GM23338 (cell line): ENCODE data around the gene VPS50. TPM values are rescaled to one million over a fixed set of nuclear protein-coding genes. Genes with fewer than 3 reads are reported as not detected.

ENCODE experiments used
- CTCF ChIP-seq, 2 experiments: fragments of 200-600 bp in 1 of 2; sonication (generic) in 1 of 2; conservative IDR thresholded peaks; 2 replicates each; pipeline versions ENCODE4 v1.5.1 to v1.6.1; 2016 to 2017; ENCODE audit warnings: antibody characterized with exemption in 2 of 2, low read depth in 2 of 2, mild to moderate bottlenecking in 2 of 2, moderate library complexity in 1 of 2
- ZNF462 ChIP-seq: fragments of 250-450 bp; sonication (Bioruptor Pico); IDR thresholded peaks from 2 replicates; pipeline ENCODE4 v1.5.0; 2020; ENCODE audit warnings: mild to moderate bottlenecking, moderate library complexity
- polyA plus RNA-seq: library from polyadenylated mRNA; unstranded; fragments of >200 nt; fragmentation: Nextera tagmentation; extraction: Ambion mirVana; gene quantifications from 2 replicates; pipeline ENCODE4 v1.2.1, GENCODE V29; 2016
- total RNA-seq: library from RNA; depleted of rRNA; stranded (reverse); fragments of >200 nt; shearing (Covaris generic); gene quantifications from 2 replicates; pipeline ENCODE4 v1.2.3, GENCODE V29; 2014; rRNA removed

VPS50 gene
- total and polyA plus RNA-seq, 2 experiments from 2014 or later, result 4.3 to 12.3 TPM

GRCh38 chr7:93409324-93409723 is 177.2 kb downstream of the VPS50 start (continued):
- no peak for TF ChIP-seq ZNF462
- TF ChIP-seq CTCF (conservative IDR thresholded peaks at IDR 0.05; ENCODE audit: low read depth in 2 of 2), result no peak

Other genes with a start within 250 kb of the VPS50 start
- gene SAMD9, start 114.4 kb upstream of the VPS50 start, total RNA-seq, result 0.17 TPM in 1 of 2 replicates, not detected in the other
- 0.07 TPM in 1 of 2 replicates, not detected in the other for gene SAMD9, start 114.4 kb upstream of the VPS50 start, polyA plus RNA-seq
- gene SAMD9L, start 84.0 kb upstream of the VPS50 start, total RNA-seq, result not detected in 2 replicates
- not detected in 2 replicates for gene SAMD9L, start 84.0 kb upstream of the VPS50 start, polyA plus RNA-seq
- gene HEPACAM2, start 5.9 kb upstream of the VPS50 start, total RNA-seq, result not detected in 2 replicates
- not detected in 2 replicates for gene HEPACAM2, start 5.9 kb upstream of the VPS50 start, polyA plus RNA-seq